Fibroblast of skin of right quadriceps (primary cell): ENCODE measurements around the gene AMOTL1.

Experiments
- DNase-seq: peaks from one replicate; pipeline ENCODE4 v3.0.0-alpha.2; 2013

Gene AMOTL1

GRCh38 chr11:94767701-94768601 lies at the start of gene AMOTL1:
Gene AMOTL1 (plus strand): TSS chr11:94768356. CDS start chr11:94768512, 156 bp downstream.
- peak; percentile 93 for DNase-seq

GRCh38 chr11:94719876-94720275 lies 48.3 kb upstream of the AMOTL1 start:
- DNase-seq: no peak

GRCh38 chr11:94721565-94722292 lies 46.4 kb upstream of the AMOTL1 start:
- no peak for DNase-seq

- no peak for DNase-seq
These were observed 45.4 kb upstream of the AMOTL1 start for GRCh38 chr11:94722735-94723134.

DNA sequence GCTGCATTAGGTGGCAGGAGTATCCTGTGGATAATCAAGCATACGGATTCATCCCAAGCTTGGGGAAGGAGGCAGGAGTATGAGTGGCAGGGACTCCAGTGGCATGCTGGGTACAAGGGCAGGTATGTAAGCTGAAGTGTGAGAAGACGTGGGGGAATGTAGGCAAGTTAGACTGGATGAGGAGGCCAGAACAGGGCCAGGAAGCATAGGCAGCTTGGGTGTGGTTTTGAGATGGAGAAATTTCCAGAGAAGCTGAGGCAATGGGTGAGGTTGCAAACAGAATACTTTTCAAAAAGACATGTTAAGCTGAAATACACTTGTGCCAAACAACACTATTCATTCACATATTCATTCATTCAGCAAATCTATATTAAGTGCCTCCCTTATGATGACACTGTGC lies 43.1 kb upstream of the AMOTL1 start:
- no peak for DNase-seq

- DNase-seq: no peak
These were observed 40.3 kb upstream of the AMOTL1 start for GRCh38 chr11:94727819-94728218.

DNA sequence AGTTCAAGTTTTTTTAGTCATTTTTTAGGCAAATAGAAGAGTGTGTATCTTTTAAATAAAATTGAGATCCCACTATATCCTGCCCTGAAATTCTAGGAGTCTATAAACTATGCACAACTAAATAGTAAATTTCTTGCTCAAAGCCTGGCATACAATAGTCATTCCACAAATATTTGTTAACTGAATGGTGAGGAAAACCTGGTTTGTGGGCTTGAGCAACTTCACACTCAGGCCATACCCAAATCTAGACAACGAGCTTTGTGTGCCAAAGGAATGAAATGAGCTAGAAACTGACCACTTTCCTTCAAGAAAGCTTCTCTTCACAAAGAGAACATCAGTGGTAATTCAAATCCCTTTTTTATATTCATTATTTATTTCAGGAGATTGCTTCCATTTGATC lies 39.6 kb upstream of the AMOTL1 start:
- peak; percentile 48 for DNase-seq

GRCh38 chr11:94728966-94729751 lies 39.0 kb upstream of the AMOTL1 start:
- DNase-seq: no peak

DNA sequence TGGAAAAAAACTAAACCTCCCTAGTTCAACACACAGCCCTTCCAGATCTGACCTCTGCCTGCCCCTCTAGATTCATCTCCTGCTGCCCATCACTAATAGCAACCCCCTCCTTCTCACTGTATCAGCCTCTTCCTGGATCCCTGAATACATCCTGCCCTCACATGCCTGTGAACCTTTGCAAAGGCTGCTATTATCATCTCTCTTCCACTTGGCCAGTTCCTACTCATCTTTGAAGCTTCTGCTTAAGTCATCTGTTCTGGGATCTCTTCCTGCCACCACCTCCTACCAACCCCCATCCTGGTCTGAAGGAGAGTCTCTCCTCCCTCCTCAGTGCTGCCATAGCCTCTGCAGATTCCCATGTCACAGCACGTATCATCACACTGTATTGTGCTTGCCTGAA lies 38.0 kb upstream of the AMOTL1 start:
- DNase-seq: no peak

DNA sequence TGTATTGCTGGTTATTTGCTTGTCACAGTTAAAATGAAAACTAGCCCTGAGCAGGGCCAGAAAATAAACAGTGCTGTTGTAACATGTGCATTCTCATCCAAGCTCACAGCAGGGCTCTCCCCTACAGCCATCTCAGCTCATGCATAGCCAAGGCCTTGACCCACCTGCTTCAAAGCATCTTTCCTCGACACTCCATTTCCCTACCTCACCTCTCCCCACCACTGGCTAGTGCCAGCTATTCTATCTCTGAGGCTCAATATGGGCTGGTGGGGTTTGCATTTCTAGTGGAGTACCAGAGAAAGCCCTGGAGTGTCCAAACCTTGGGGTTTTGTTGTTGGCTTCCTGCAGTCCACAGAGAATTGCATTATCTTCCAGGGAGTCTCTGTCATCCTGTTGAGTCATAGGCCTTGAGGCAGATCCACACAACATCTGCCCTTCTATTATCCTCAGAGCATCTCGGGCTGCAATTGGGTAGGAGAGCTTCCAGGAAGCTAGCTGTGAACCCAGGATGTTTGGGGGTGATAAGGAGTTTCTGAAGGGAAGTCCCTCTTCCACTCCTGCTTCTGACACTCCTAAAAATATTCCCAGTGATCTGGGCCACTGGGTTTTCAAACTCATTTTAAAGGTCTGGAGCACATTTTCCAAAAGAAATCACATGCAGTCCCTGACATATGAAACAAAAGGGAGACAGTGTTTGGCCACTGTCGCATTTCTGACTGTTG lies 36.1 kb upstream of the AMOTL1 start:
- DNase-seq: peak; percentile 76

DNA sequence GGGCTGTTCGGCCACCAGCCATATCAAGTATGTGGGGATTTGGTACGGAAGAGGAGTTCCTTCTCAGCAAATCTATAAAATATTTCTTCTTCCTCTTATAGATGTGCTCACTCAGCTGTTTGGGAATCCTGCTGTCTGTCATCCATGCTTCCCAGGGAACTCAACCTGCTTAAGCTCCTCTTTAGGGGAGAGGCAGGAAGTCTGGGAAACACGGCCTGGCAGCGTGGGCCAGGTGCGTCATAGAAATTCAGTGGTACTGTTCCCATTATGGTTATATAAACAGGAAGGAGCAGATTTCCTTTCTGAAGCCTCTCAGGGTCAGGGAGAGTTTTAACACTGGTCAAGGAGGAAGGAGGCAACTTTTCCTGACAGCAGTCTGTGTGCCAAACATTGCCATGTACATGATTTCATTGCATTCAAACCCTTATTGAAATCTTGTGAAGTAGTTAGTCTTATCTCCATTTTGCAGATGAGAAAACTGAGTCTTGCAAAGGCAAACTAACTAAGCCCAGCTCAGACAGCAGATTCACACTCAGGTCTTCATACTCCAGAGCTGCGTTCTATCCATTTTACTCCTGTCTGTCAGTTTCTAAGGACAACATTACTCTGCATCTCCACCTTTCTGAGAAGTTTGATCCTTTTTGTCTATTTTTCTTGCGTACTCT lies 35.4 kb upstream of the AMOTL1 start:
- DNase-seq: peak; percentile 48

- DNase-seq: no peak
These were observed 33.4 kb upstream of the AMOTL1 start for GRCh38 chr11:94734563-94735275.

GRCh38 chr11:94735907-94736306 lies 32.2 kb upstream of the AMOTL1 start:
- no peak for DNase-seq

- DNase-seq: peak; percentile 65
These were observed 31.0 kb upstream of the AMOTL1 start for GRCh38 chr11:94737171-94737611.

DNA sequence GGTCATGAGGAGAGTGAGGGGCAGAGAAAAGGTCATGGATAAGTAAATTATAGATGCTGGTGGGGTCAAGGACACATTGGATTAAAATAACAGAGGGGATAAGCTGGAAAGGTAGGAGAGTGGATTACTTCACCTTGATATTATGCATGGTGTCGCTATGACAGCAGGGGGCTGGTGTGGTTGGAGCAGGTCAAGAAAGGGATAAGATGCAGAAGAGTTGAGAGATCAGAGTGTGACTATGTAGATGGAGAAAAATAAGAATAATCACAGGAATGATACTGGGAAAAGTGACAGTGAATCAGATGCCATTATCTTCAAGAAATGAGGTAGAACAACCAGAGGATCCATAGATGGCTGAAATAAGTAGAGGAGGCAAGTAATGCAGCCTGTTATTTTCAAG lies 29.4 kb upstream of the AMOTL1 start:
- no peak for DNase-seq

DNA sequence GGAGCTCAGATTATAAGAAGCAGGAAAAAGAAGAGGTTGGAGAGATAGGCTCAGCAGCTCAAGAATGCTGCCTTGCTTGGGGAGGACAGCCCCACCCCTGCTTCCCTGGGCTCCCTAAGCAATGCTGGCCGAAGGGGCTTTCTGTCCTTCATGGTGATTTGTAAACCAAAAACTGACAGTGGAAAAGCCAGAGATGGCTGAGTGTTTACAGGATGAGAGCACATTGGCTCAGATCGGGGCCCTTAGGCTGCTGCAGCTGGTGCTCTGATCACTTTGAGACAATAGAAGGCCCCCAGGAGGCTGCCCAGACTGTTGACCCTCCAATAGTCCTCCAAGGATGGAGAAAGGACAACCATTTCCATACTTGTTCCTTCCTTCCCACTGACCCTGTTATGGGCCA lies 28.8 kb upstream of the AMOTL1 start:
- no peak for DNase-seq

- no peak for DNase-seq
These were observed 27.8 kb upstream of the AMOTL1 start for GRCh38 chr11:94740083-94741021.

DNA sequence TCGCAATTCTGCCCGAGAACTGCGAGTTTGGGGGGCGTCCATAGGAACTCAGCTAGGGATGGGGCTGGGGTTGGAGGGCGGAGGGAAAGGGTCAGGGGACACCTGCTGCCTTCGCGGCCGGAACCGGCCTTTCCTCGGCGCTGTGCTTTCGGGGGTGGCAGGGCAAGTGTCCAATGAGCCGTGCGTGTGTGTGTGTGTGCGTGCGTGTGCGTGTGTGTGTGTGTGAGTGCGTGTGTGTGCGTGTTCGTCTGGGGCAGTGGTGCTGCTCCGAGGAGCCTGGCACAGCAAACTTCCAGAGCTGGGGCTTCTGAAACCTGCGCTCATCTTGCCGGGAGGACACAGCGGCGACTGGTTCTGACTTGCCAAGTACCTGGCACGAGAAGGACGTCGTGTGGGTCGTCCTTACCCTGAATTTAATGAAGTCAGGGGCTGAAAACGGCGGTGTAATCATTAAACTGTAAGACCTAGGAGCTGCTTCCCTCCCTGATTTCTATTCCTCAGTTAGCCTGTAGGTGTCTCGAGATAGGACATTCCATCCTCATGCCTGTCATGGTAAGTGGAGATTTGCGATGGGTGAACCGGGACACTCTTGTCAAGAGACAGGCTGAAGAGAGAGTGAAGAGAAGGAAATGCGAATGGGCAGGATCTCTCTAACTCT lies 27.0 kb upstream of the AMOTL1 start:
- DNase-seq: peak; percentile 63

DNA sequence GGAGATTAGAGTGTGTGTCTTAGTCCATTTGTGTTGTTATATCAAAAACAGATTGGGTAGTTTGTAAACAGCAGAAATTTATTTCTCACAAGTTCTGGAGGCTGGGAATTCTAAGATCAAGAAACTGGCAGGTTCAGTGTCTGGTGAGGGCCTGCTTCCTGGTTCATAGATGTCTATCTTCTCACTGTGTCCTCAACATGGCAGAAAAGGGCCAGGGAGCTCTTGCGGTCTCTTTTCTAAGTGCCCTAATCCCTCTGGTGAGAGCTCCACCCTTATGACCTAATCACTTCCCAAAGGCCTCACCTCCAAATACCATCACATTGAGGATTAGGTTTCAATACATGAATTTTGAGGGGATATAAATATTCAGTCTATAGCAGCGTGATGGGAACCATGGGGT lies 25.5 kb upstream of the AMOTL1 start:
- no peak for DNase-seq

- DNase-seq: no peak
These were observed 21.4 kb upstream of the AMOTL1 start for GRCh38 chr11:94746721-94747120.
